HG02852 (cell line): ENCODE data around the gene ZNFX1.
"Not testable (repeated sequence)": the region's sequence is repeated elsewhere in the genome, so short reads cannot be mapped to it uniquely, and the experiment has no call there.

Source experiments
- ATAC-seq: cut with Tn5 transposase; IDR thresholded peaks from one replicate; pipeline ENCODE4 v1.9.1; 2021; ENCODE audit warnings: mild to moderate bottlenecking, moderate library complexity; ENCODE audit not compliant: unreplicated experiment

Gene ZNFX1

GRCh38 chr20:49216991-49217578 is 60.8 kb downstream of the ZNFX1 start:
- ATAC-seq, result no peak

- no peak for ATAC-seq
Observed at GRCh38 chr20:49215232-49215631, 62.6 kb downstream of the ZNFX1 start.

GRCh38 chr20:49214571-49214970 is 63.3 kb downstream of the ZNFX1 start:
- ATAC-seq, result no peak

- no peak for ATAC-seq
Observed at GRCh38 chr20:49210757-49211110, 67.1 kb downstream of the ZNFX1 start.

GRCh38 chr20:49210101-49210756 is 67.6 kb downstream of the ZNFX1 start:
- ATAC-seq, result no peak

GRCh38 chr20:49207076-49207475 is 70.8 kb downstream of the ZNFX1 start:
- ATAC-seq, result no peak

GRCh38 chr20:49203746-49204145 is 74.1 kb downstream of the ZNFX1 start:
- ATAC-seq, result no peak

GRCh38 chr20:49203011-49203410 is 74.8 kb downstream of the ZNFX1 start:
- ATAC-seq, result no peak

- no peak for ATAC-seq
Observed at GRCh38 chr20:49199729-49200293, 78.0 kb downstream of the ZNFX1 start.

- ATAC-seq, result not testable (repeated sequence)
Observed at GRCh38 chr20:49192944-49193518, 84.8 kb downstream of the ZNFX1 start.
